CD14-positive monocyte (primary cell): ENCODE results near the gene ACTBL2. TPM values are rescaled to one million over a fixed set of nuclear protein-coding genes. Genes with fewer than 3 reads are reported as not detected.

Experiments used
- DNase-seq, 3 donors: peaks; one replicate each; pipeline ENCODE4 v3.0.0-alpha.2; 2011 to 2022
- H2AFZ ChIP-seq: 2 replicates; pipeline ENCODE4 v1.6.0; 2012; ENCODE audit warnings: mild to moderate bottlenecking, low read depth, low read length, inconsistent platforms; ENCODE audit not compliant: insufficient read depth, poor library complexity, severe bottlenecking
- H3K27ac ChIP-seq, 2 donors: 1 replicate in 1 of 2; 2 replicates in 1 of 2; pipeline ENCODE4 v1.5.1; 2012 to 2013; ENCODE audit warnings: low read length in 2 of 2, control low read depth in 1 of 2, inconsistent platforms in 1 of 2, low read depth in 1 of 2, mild to moderate bottlenecking in 1 of 2
- H3K27me3 ChIP-seq, 2 donors: one replicate each; pipeline versions ENCODE4 v1.6.0 to v1.6.1; 2011 to 2013; ENCODE audit warnings: low read length in 2 of 2; ENCODE audit not compliant: control insufficient read depth in 2 of 2, insufficient read depth in 2 of 2
- H3K36me3 ChIP-seq, 2 donors: replicated peaks in 1 of 2; 1 replicate in 1 of 2; 2 replicates in 1 of 2; pipeline versions ENCODE4 v1.5.1 to v1.6.1; 2012 to 2013; ENCODE audit warnings: low read length in 2 of 2, control low read depth in 1 of 2, inconsistent platforms in 1 of 2, mild to moderate bottlenecking in 1 of 2; ENCODE audit not compliant: insufficient read depth in 2 of 2, control insufficient read depth in 1 of 2
- H3K4me1 ChIP-seq, 2 donors: 1 replicate in 1 of 2; 2 replicates in 1 of 2; pipeline versions ENCODE4 v1.5.1 to v1.6.1; 2012 to 2013; ENCODE audit warnings: low read length in 2 of 2, control low read depth in 1 of 2, inconsistent platforms in 1 of 2, mild to moderate bottlenecking in 1 of 2, moderate library complexity in 1 of 2; ENCODE audit not compliant: insufficient read depth in 2 of 2, control insufficient read depth in 1 of 2
- H3K4me2 ChIP-seq: replicated peaks from 2 replicates; pipeline ENCODE3; 2012; ENCODE audit warnings: low read length, moderate library complexity, mild to moderate bottlenecking; ENCODE audit not compliant: poor library complexity, severe bottlenecking; ENCODE audit errors: extremely low read depth
- H3K4me3 ChIP-seq, 3 experiments: fragments of 200-600 bp in 1 of 3; sonication (generic) in 1 of 3; replicated peaks in 1 of 3; 1 replicate in 2 of 3; 2 replicates in 1 of 3; pipeline ENCODE4 v1.5.1; 2011 to 2013; ENCODE audit warnings: low read length in 3 of 3, mild to moderate bottlenecking in 3 of 3, control low read depth in 2 of 3, low read depth in 2 of 3, inconsistent platforms in 1 of 3, moderate library complexity in 1 of 3
- H3K79me2 ChIP-seq: 2 replicates; pipeline ENCODE4 v1.6.0; 2012; ENCODE audit warnings: mild to moderate bottlenecking, control low read depth, inconsistent platforms, low read length, moderate library complexity; ENCODE audit not compliant: insufficient read depth
- H3K9ac ChIP-seq: 2 replicates; pipeline ENCODE4 v1.6.0; 2017; ENCODE audit warnings: low read length, mild to moderate bottlenecking; ENCODE audit not compliant: insufficient read depth, poor library complexity, severe bottlenecking
- H3K9me3 ChIP-seq, 2 donors: replicated peaks in 1 of 2; 1 replicate in 1 of 2; 2 replicates in 1 of 2; pipeline versions ENCODE4 v1.5.1 to v1.6.1; 2012 to 2013; ENCODE audit warnings: low read length in 2 of 2, control low read depth in 1 of 2; ENCODE audit not compliant: control insufficient read depth in 1 of 2, insufficient read depth in 1 of 2
- H4K20me1 ChIP-seq: 2 replicates; pipeline ENCODE4 v1.6.0; 2012; ENCODE audit warnings: mild to moderate bottlenecking, low read length, control low read depth, moderate library complexity; ENCODE audit not compliant: insufficient read depth
- H3K27ac Mint-ChIP-seq, 7 donors: one replicate each; pipeline ENCODE4 v1.8.0; 2020; ENCODE audit warnings: mild to moderate bottlenecking in 7 of 7, mixed read lengths in 7 of 7, moderate library complexity in 6 of 7, inconsistent platforms in 2 of 7
- H3K27me3 Mint-ChIP-seq, 3 donors: one replicate each; pipeline ENCODE4 v1.8.0; 2021 to 2022; ENCODE audit warnings: low read depth in 3 of 3, mild to moderate bottlenecking in 3 of 3, mixed read lengths in 3 of 3, moderate library complexity in 3 of 3, inconsistent platforms in 1 of 3
- H3K36me3 Mint-ChIP-seq, 2 donors: one replicate each; pipeline ENCODE4 v1.8.0; 2020; ENCODE audit warnings: mixed read lengths in 2 of 2, inconsistent platforms in 1 of 2, mild to moderate bottlenecking in 1 of 2
- H3K4me1 Mint-ChIP-seq: one replicate; pipeline ENCODE4 v1.8.0; 2020; ENCODE audit warnings: mild to moderate bottlenecking, mixed read lengths
- H3K4me3 Mint-ChIP-seq, 2 donors: one replicate each; pipeline ENCODE4 v1.8.0; 2020; ENCODE audit warnings: mild to moderate bottlenecking in 2 of 2, mixed read lengths in 2 of 2, moderate library complexity in 1 of 2
- H3K9me3 Mint-ChIP-seq, 7 donors: one replicate each; pipeline ENCODE4 v1.8.0; 2020 to 2022; ENCODE audit warnings: mixed read lengths in 7 of 7, mild to moderate bottlenecking in 6 of 7, moderate library complexity in 6 of 7, inconsistent platforms in 2 of 7
- WGBS: methylation state at CpG from one replicate; pipeline ENCODE4 v1.1.5; 2013; ENCODE audit warnings: missing lambda C conversion rate; ENCODE audit not compliant: insufficient coverage; 5-methylcytosine and 5-hydroxymethylcytosine counted together
- intact Hi-C, 2 donors: fragments of 100-400 bp; cut with micrococcal nuclease; formaldehyde crosslinking; loops; one replicate each; pipeline versions ENCODE4 v1.15.0 to v1.15.1; 2023
- polyA plus RNA-seq, 3 donors: library from polyadenylated mRNA; depleted of rRNA in 1 of 3; unstranded in 2 of 3; stranded (reverse) in 1 of 3; fragments of 300-500 nt in 2 of 3; fragments of >200 nt in 1 of 3; fragmentation: Illumina TruSeq in 2 of 3; gene quantifications; 1 replicate in 2 of 3; 2 replicates in 1 of 3; pipeline ENCODE4 v1.2.3, GENCODE V29; 2012 to 2021
- TF ChIP-seq, protein P1 (sequence below): fragments of 200-600 bp; IDR thresholded peaks from one replicate; pipeline ENCODE4 v1.8.0; 2022; ENCODE audit warnings: antibody characterized with exemption, mild to moderate bottlenecking

Gene ACTBL2
- polyA plus RNA-seq, 3 donors, result not detected

DNA sequence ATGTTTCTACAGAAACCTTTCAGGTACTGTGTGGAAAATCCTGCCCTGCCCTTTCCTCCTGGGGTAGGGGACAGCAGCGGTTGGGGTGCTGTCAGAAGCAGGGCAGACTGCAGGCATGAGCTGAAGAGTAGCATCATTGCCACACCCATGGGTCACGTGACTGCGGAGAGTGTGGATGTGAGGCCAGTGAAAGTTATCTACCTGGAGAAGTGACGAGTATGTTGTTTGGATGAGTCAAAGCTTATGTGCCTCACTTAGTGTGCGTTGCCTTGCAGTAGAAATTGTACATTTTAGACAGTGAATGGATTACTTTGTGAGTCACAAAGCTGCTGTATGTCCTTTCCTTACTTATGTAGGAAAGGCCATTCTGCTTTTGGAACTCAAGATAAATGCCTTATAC is 21.7 kb upstream of the ACTBL2 start:
- intact Hi-C loops, result no loop called here
- H3K27ac Mint-ChIP-seq, result no peak overlapping the region
- H3K36me3 ChIP-seq, result no peaks in the 10 kb centered on the region
- no peak overlapping the region for H3K4me3 Mint-ChIP-seq
- WGBS, result 90% methylated on average over 4 of the region's 5 CpGs
- no peak overlapping the region for H3K9ac ChIP-seq
- TF ChIP-seq, protein P1, sequence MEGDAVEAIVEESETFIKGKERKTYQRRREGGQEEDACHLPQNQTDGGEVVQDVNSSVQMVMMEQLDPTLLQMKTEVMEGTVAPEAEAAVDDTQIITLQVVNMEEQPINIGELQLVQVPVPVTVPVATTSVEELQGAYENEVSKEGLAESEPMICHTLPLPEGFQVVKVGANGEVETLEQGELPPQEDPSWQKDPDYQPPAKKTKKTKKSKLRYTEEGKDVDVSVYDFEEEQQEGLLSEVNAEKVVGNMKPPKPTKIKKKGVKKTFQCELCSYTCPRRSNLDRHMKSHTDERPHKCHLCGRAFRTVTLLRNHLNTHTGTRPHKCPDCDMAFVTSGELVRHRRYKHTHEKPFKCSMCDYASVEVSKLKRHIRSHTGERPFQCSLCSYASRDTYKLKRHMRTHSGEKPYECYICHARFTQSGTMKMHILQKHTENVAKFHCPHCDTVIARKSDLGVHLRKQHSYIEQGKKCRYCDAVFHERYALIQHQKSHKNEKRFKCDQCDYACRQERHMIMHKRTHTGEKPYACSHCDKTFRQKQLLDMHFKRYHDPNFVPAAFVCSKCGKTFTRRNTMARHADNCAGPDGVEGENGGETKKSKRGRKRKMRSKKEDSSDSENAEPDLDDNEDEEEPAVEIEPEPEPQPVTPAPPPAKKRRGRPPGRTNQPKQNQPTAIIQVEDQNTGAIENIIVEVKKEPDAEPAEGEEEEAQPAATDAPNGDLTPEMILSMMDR, result no peak
- no peaks in the 10 kb centered on the region for H3K79me2 ChIP-seq
- H3K4me3 ChIP-seq, result no peak overlapping the region
- H2AFZ ChIP-seq, result no peak overlapping the region
- no peak overlapping the region for H3K4me2 ChIP-seq
- H3K27me3 ChIP-seq, result no peaks in the 10 kb centered on the region
- no peak overlapping the region for H3K27ac ChIP-seq
- H3K9me3 ChIP-seq, result no peaks in the 10 kb centered on the region
- peaks cover 0 to 1% (median 1%) of the 10 kb centered on the region in 3 donors for H3K27me3 Mint-ChIP-seq
- H3K36me3 Mint-ChIP-seq, result no peaks in the 10 kb centered on the region
- H3K4me1 ChIP-seq, result no peaks in the 10 kb centered on the region
- no peak for DNase-seq
- H3K4me1 Mint-ChIP-seq, result peaks cover 2% of the 10 kb centered on the region
- H3K9me3 Mint-ChIP-seq, result no peaks in the 10 kb centered on the region
- no peaks in the 10 kb centered on the region for H4K20me1 ChIP-seq

DNA sequence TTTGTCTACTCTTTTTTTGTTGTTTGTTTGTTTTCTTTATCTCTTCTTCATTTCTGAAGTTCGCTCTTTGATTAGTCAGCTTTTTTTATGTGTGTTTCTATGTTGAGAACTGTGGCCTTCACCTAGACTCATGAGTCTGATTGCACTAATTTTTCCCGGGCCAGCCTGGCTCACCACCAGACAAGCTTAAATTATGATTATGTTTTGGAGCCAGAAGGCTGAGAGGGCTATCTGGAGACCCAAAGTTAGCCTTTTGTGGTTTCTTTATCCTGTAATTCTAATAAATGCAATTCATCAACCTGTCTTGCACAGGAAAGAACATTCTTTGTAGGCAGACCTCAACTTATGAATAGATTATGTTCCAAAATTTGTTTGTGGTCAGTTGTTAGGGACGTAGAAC is 20.8 kb upstream of the ACTBL2 start:
- WGBS, result no CpG with 5 or more reads among the region's 3 CpGs
- no peaks in the 10 kb centered on the region for H3K4me1 ChIP-seq
- H3K27ac ChIP-seq, result no peak overlapping the region
- Mint-ChIP-seq H3K9me3 (peaks cover 0 to under 1% (median 0%) of the 10 kb centered on the region in 7 donors), H3K4me1 (peaks cover 9% of the 10 kb centered on the region), H3K27ac (peak overlapping the region in 1 of 7 donors; percentile 63), H3K36me3 (no peaks in the 10 kb centered on the region), H3K4me3 (no peak overlapping the region), H3K27me3 (peaks cover 0 to 1% (median 1%) of the 10 kb centered on the region in 3 donors)
- no peaks in the 10 kb centered on the region for H3K9me3 ChIP-seq
- H3K79me2 ChIP-seq, result no peaks in the 10 kb centered on the region
- intact Hi-C loops, result no loop called here
- TF ChIP-seq, protein P1, result no peak
- no peaks in the 10 kb centered on the region for H3K27me3 ChIP-seq
- no peak overlapping the region for H3K9ac ChIP-seq
- H3K4me2 ChIP-seq, result no peak overlapping the region
- no peak for DNase-seq
- no peaks in the 10 kb centered on the region for H4K20me1 ChIP-seq
- no peak overlapping the region for H3K4me3 ChIP-seq
- H3K36me3 ChIP-seq, result no peaks in the 10 kb centered on the region
- H2AFZ ChIP-seq, result no peak overlapping the region
